ENCODE results near the gene STX16. TPM values are rescaled to one million over a fixed set of nuclear protein-coding genes. Genes with fewer than 3 reads are reported as not detected.
"Not testable (repeated sequence)": the region's sequence is repeated elsewhere in the genome, so short reads cannot be mapped to it uniquely, and the experiment has no call there.

STX16 gene
- polyA plus RNA-seq, 3 donors, result 60.2 to 88.8 (median 64.3) TPM

- no peak for DNase-seq (ENCODE audit: extremely low read depth in 1 of 11, low read depth in 9 of 11, low spot score in 4 of 11)
These were observed 4.4 kb upstream of the STX16 start for GRCh38 chr20:58646703-58647102.

- no peak for DNase-seq (ENCODE audit: extremely low read depth in 1 of 11, low read depth in 9 of 11, low spot score in 4 of 11)
These were observed 3.8 kb upstream of the STX16 start for GRCh38 chr20:58647162-58647795.

- peak in 1 of 11 donors; percentile 49 for DNase-seq (ENCODE audit: extremely low read depth in 1 of 11, low read depth in 9 of 11, low spot score in 4 of 11)
These were observed 3.1 kb upstream of the STX16 start for GRCh38 chr20:58647796-58648501.

- not testable (repeated sequence) for DNase-seq (ENCODE audit: extremely low read depth in 1 of 11, low read depth in 9 of 11, low spot score in 4 of 11)
These were observed 2.6 kb upstream of the STX16 start for GRCh38 chr20:58648502-58648825.

- no peak for DNase-seq (ENCODE audit: extremely low read depth in 1 of 11, low read depth in 9 of 11, low spot score in 4 of 11)
These were observed 1.5 kb upstream of the STX16 start for GRCh38 chr20:58649288-58650180.

GRCh38 chr20:58650181-58650775 is 805 bp upstream of the STX16 start:
- DNase-seq (ENCODE audit: extremely low read depth in 1 of 11, low read depth in 9 of 11, low spot score in 4 of 11), result no peak

GRCh38 chr20:58651559-58651945 is 469 bp downstream of the STX16 start:
- DNase-seq (ENCODE audit: extremely low read depth in 1 of 11, low read depth in 9 of 11, low spot score in 4 of 11), result peak; percentile 81 to 96 (median 90)

- peak in 8 of 11 donors; percentile 35 to 73 (median 63) for DNase-seq (ENCODE audit: extremely low read depth in 1 of 11, low read depth in 9 of 11, low spot score in 4 of 11)
These were observed 993 bp downstream of the STX16 start for GRCh38 chr20:58651946-58652605.

- no peak for DNase-seq (ENCODE audit: extremely low read depth in 1 of 11, low read depth in 9 of 11, low spot score in 4 of 11)
These were observed 1.7 kb downstream of the STX16 start for GRCh38 chr20:58652606-58653294.

- no peak for DNase-seq (ENCODE audit: extremely low read depth in 1 of 11, low read depth in 9 of 11, low spot score in 4 of 11)
These were observed 3.3 kb downstream of the STX16 start for GRCh38 chr20:58654337-58654736.

- DNase-seq (ENCODE audit: extremely low read depth in 1 of 11, low read depth in 9 of 11, low spot score in 4 of 11), result no peak
These were observed 4.4 kb downstream of the STX16 start for GRCh38 chr20:58655328-58656107.

GRCh38 chr20:58656831-58657230 is 5.7 kb downstream of the STX16 start:
- DNase-seq (ENCODE audit: extremely low read depth in 1 of 11, low read depth in 9 of 11, low spot score in 4 of 11), result no peak

- DNase-seq (ENCODE audit: extremely low read depth in 1 of 11, low read depth in 9 of 11, low spot score in 4 of 11), result no peak
These were observed 6.2 kb downstream of the STX16 start for GRCh38 chr20:58657262-58657661.

- no peak for DNase-seq (ENCODE audit: extremely low read depth in 1 of 11, low read depth in 9 of 11, low spot score in 4 of 11)
These were observed 6.9 kb downstream of the STX16 start for GRCh38 chr20:58657986-58658385.

- DNase-seq (ENCODE audit: extremely low read depth in 1 of 11, low read depth in 9 of 11, low spot score in 4 of 11), result no peak
These were observed 7.7 kb downstream of the STX16 start for GRCh38 chr20:58658760-58659159.

- DNase-seq (ENCODE audit: extremely low read depth in 1 of 11, low read depth in 9 of 11, low spot score in 4 of 11), result no peak
These were observed 8.8 kb downstream of the STX16 start for GRCh38 chr20:58659841-58660240.

- no peak for DNase-seq (ENCODE audit: extremely low read depth in 1 of 11, low read depth in 9 of 11, low spot score in 4 of 11)
These were observed 9.9 kb downstream of the STX16 start for GRCh38 chr20:58660855-58661597.

All from renal cortex interstitium (tissue), 11 donors.